Motor neuron (in vitro differentiated cells): ENCODE measurements around the gene SPATS2L. TPM values are rescaled to one million over a fixed set of nuclear protein-coding genes. Genes with fewer than 3 reads are reported as not detected.
A peak's percentile ranks its signal among the peaks of the same experiment; 100 is the strongest.

Source experiments
- ATAC-seq, 8 experiments: fragments of 200-7000 bp; cut with Tn5 transposase; replicated peaks in 6 of 8; 2 replicates each; pipeline ENCODE4 v1.8.0; 2021; ENCODE audit warnings: mild to moderate bottlenecking in 8 of 8, moderate library complexity in 8 of 8
- H3K27ac ChIP-seq, 2 donors: fragments of 250-450 bp; sonication (Bioruptor Pico); 2 replicates each; pipeline ENCODE4 v1.9.0; 2021; ENCODE audit warnings: antibody characterized with exemption in 2 of 2, mild to moderate bottlenecking in 2 of 2, moderate library complexity in 1 of 2
- H3K4me1 ChIP-seq, 2 donors: fragments of 250-450 bp; sonication (Bioruptor Pico); replicated peaks in 1 of 2; 2 replicates each; pipeline ENCODE4 v1.6.1; 2021; ENCODE audit warnings: antibody characterized with exemption in 2 of 2, mild to moderate bottlenecking in 2 of 2, moderate library complexity in 1 of 2
- H3K4me3 ChIP-seq, 5 donors: fragments of 250-450 bp; sonication (Bioruptor Pico); 2 replicates each; pipeline ENCODE4 v1.9.0; 2021; ENCODE audit warnings: antibody characterized with exemption in 5 of 5, mild to moderate bottlenecking in 5 of 5, moderate library complexity in 4 of 5
- WGBS, 10 experiments: fragments of 450-650 bp; shearing (Covaris generic); methylation state at CpG; one replicate each; pipeline ENCODE4 v1.0.0; 2022; 5-methylcytosine and 5-hydroxymethylcytosine counted together
- in situ Hi-C, 9 experiments: fragments of 400-800 bp; cut with MboI; loops; one replicate each; pipeline ENCODE4 v1.15.0; 2021; ENCODE audit warnings: low sequenced_read_pairs in 9 of 9, low pct_unique_long_range_greater_than_20kb in 2 of 9; ENCODE audit not compliant: unreplicated experiment in 9 of 9
- total RNA-seq, 8 experiments: library from RNA; unstranded; fragments of 300-600 nt; gene quantifications; 2 replicates each; pipeline versions ENCODE4 v1.2.3 to v1.2.4, GENCODE V29; 2022

The SPATS2L gene
- total RNA-seq, 8 experiments from 2014 or later = 8.4 to 143 (median 21.9) TPM

GRCh38 chr2:200311139-200311538 lies 4.6 kb downstream of the SPATS2L start:
- no peak for ATAC-seq
- no peak overlapping the region for H3K27ac ChIP-seq
- in situ Hi-C loops = loop anchor here in 2 of 9 experiments (25.0 kb wide), 1 partner anchor 324 kb away; no protein-coding TSS in a partner anchor
- 70 to 100% (median 84%) methylated on average over 1 to 3 of the region's 3 CpGs; no CpG with 5 or more reads in 3 of the 10 experiments for WGBS, 10 experiments
- peaks cover 8 to 14% of the 10 kb centered on the region in 2 donors for H3K4me1 ChIP-seq
- no peak overlapping the region for H3K4me3 ChIP-seq

- in situ Hi-C loops = loop anchor here in 2 of 9 experiments (25.0 kb wide), 1 partner anchor 328 kb away; no protein-coding TSS in a partner anchor
- Histone ChIP-seq H3K4me1 (peaks cover 23 to 30% of the 10 kb centered on the region in 2 donors), H3K27ac (no peak overlapping the region), H3K4me3 (no peak overlapping the region)
- WGBS, 10 experiments = 57 to 100% (median 95%) methylated on average over 4 to 7 of the region's 7 CpGs; no CpG with 5 or more reads in 1 of the 10 experiments
- no peak for ATAC-seq
Observed at GRCh38 chr2:200314976-200315567, 8.6 kb downstream of the SPATS2L start.

- H3K27ac ChIP-seq = no peak overlapping the region
- H3K4me1 ChIP-seq = peaks cover 19 to 23% of the 10 kb centered on the region in 2 donors
- no peak for ATAC-seq
- 41 to 100% (median 57%) methylated on average over 1 to 3 of the region's 3 CpGs; no CpG with 5 or more reads in 1 of the 10 experiments for WGBS, 10 experiments
- H3K4me3 ChIP-seq = no peak overlapping the region
- in situ Hi-C loops = loop anchor here in 2 of 9 experiments (25.0 kb wide), 1 partner anchor 331 kb away; no protein-coding TSS in a partner anchor
Observed at GRCh38 chr2:200317975-200318374, 11.5 kb downstream of the SPATS2L start.

- in situ Hi-C loops = loop anchor here in 2 of 9 experiments (25.0 kb wide), 1 partner anchor 332 kb away; no protein-coding TSS in a partner anchor
Observed at GRCh38 chr2:200318940-200319435, 12.5 kb downstream of the SPATS2L start.

GRCh38 chr2:200319548-200320337 lies 13.2 kb downstream of the SPATS2L start:
- Histone ChIP-seq H3K4me3 (no peak overlapping the region), H3K4me1 (peaks cover 19 to 23% of the 10 kb centered on the region in 2 donors), H3K27ac (no peak overlapping the region)
- in situ Hi-C loops = loop anchor here in 2 of 9 experiments (25.0 kb wide), 1 partner anchor 332 kb away; no protein-coding TSS in a partner anchor
- WGBS, 10 experiments = 46 to 65% (median 59%) methylated on average over 2 to 4 of the region's 4 CpGs
- peak in 7 of 8 experiments; percentile 32 to 85 (median 71) for ATAC-seq

More at GRCh38 chr2:200318940-200319435, 12.5 kb downstream of the SPATS2L start:
- no peak overlapping the region for H3K27ac ChIP-seq
- H3K4me1 ChIP-seq = peaks cover 19 to 23% of the 10 kb centered on the region in 2 donors
- ATAC-seq = no peak
- 0 to 100% (median 88%) methylated on average over 1 to 9 of the region's 10 CpGs; no CpG with 5 or more reads in 2 of the 10 experiments for WGBS, 10 experiments
- no peak overlapping the region for H3K4me3 ChIP-seq

- Histone ChIP-seq H3K4me3 (no peak overlapping the region), H3K27ac (no peak overlapping the region), H3K4me1 (peaks cover 19 to 23% of the 10 kb centered on the region in 2 donors)
- 38 to 100% (median 85%) methylated on average over 1 to 2 of the region's 2 CpGs; no CpG with 5 or more reads in 1 of the 10 experiments for WGBS, 10 experiments
- ATAC-seq = peak in 5 of 8 experiments; percentile 39 to 68 (median 53)
- in situ Hi-C loops = loop anchor here in 2 of 9 experiments (25.0 kb wide), 1 partner anchor 333 kb away; no protein-coding TSS in a partner anchor
Observed at GRCh38 chr2:200320344-200320743, 13.9 kb downstream of the SPATS2L start.

GRCh38 chr2:200320991-200321390 lies 14.5 kb downstream of the SPATS2L start:
- in situ Hi-C loops = loop anchor here in 2 of 9 experiments (25.0 kb wide), 1 partner anchor 334 kb away; no protein-coding TSS in a partner anchor
- ATAC-seq = no peak
- 71 to 100% (median 96%) methylated on average over 1 to 3 of the region's 3 CpGs; no CpG with 5 or more reads in 1 of the 10 experiments for WGBS, 10 experiments
- Histone ChIP-seq H3K4me3 (no peak overlapping the region), H3K27ac (no peak overlapping the region), H3K4me1 (peaks cover 19 to 23% of the 10 kb centered on the region in 2 donors)

GRCh38 chr2:200321780-200322534 lies 15.5 kb downstream of the SPATS2L start:
- in situ Hi-C loops = loop anchor here in 2 of 9 experiments (25.0 kb wide), 1 partner anchor 335 kb away; no protein-coding TSS in a partner anchor
- WGBS, 10 experiments = 80 to 100% (median 90%) methylated on average over 1 to 6 of the region's 6 CpGs; no CpG with 5 or more reads in 1 of the 10 experiments
- Histone ChIP-seq H3K27ac (no peak overlapping the region), H3K4me3 (no peak overlapping the region), H3K4me1 (peaks cover 19 to 23% of the 10 kb centered on the region in 2 donors)
- ATAC-seq = no peak

GRCh38 chr2:200322607-200323006 lies 16.1 kb downstream of the SPATS2L start:
- 20 to 100% (median 89%) methylated on average over 1 of the region's 1 CpG; no CpG with 5 or more reads in 1 of the 10 experiments for WGBS, 10 experiments
- in situ Hi-C loops = loop anchor here in 2 of 9 experiments (25.0 kb wide), 1 partner anchor 335 kb away; no protein-coding TSS in a partner anchor
- H3K4me3 ChIP-seq = no peak overlapping the region
- H3K4me1 ChIP-seq = peaks cover 19% of the 10 kb centered on the region in 2 donors
- H3K27ac ChIP-seq = no peak overlapping the region
- no peak for ATAC-seq

GRCh38 chr2:200324362-200324761 lies 17.9 kb downstream of the SPATS2L start:
- H3K27ac ChIP-seq = no peak overlapping the region
- H3K4me1 ChIP-seq = peaks cover 1 to 2% of the 10 kb centered on the region in 2 donors
- WGBS, 10 experiments = 0 to 75% (median 61%) methylated on average over 1 of the region's 1 CpG; no CpG with 5 or more reads in 6 of the 10 experiments
- H3K4me3 ChIP-seq = no peak overlapping the region
- no peak for ATAC-seq
- in situ Hi-C loops = loop anchor here in 2 of 9 experiments (25.0 kb wide), 1 partner anchor 337 kb away; no protein-coding TSS in a partner anchor

GRCh38 chr2:200329384-200329783 lies 22.9 kb downstream of the SPATS2L start:
- WGBS, 10 experiments = 100% methylated on average over 1 of the region's 2 CpGs; no CpG with 5 or more reads in 8 of the 10 experiments
- Histone ChIP-seq H3K27ac (no peak overlapping the region), H3K4me3 (no peak overlapping the region), H3K4me1 (peaks cover 0 to 3% of the 10 kb centered on the region in 2 donors)
- no peak for ATAC-seq
- in situ Hi-C loops = no loop called here

GRCh38 chr2:200329798-200330197 lies 23.3 kb downstream of the SPATS2L start:
- ATAC-seq = no peak
- Histone ChIP-seq H3K4me3 (no peak overlapping the region), H3K4me1 (peaks cover 0 to 3% of the 10 kb centered on the region in 2 donors), H3K27ac (no peak overlapping the region)
- in situ Hi-C loops = no loop called here
- WGBS, 10 experiments = 8 to 100% (median 33%) methylated on average over 1 to 3 of the region's 3 CpGs; no CpG with 5 or more reads in 5 of the 10 experiments
